Mesenchymal stem cell (in vitro differentiated cells and primary cell): ENCODE data around the gene MUC7.

ENCODE experiments used
- DNase-seq: peaks from one replicate; pipeline ENCODE4 v3.0.0-alpha.2; 2013
- H2AFZ ChIP-seq: one replicate; pipeline ENCODE4 v1.6.1; 2013; ENCODE audit warnings: low read depth, mild to moderate bottlenecking, control low read depth, inconsistent platforms, low read length, moderate library complexity
- H2AK5ac ChIP-seq: 2 replicates; pipeline ENCODE4 v1.6.1; 2013; ENCODE audit warnings: low read length, moderate library complexity, mild to moderate bottlenecking, inconsistent platforms; ENCODE audit not compliant: severe bottlenecking
- H2BK120ac ChIP-seq: one replicate; pipeline ENCODE4 v1.6.1; 2013; ENCODE audit warnings: low read depth, mild to moderate bottlenecking, inconsistent platforms, low read length, moderate library complexity
- H2BK12ac ChIP-seq, 2 experiments: one replicate each; pipeline ENCODE4 v1.6.1; 2013; ENCODE audit warnings: inconsistent platforms in 2 of 2, low read length in 2 of 2, mild to moderate bottlenecking in 2 of 2, moderate library complexity in 2 of 2, control low read depth in 1 of 2
- H2BK15ac ChIP-seq: one replicate; pipeline ENCODE4 v1.6.1; 2013; ENCODE audit warnings: mild to moderate bottlenecking, low read depth, inconsistent platforms; ENCODE audit not compliant: poor library complexity, severe bottlenecking
- H2BK5ac ChIP-seq: 2 replicates; pipeline ENCODE4 v1.6.1; 2013; ENCODE audit warnings: low read depth, mild to moderate bottlenecking, low read length, control low read depth, inconsistent platforms; ENCODE audit not compliant: poor library complexity, severe bottlenecking
- H3K14ac ChIP-seq, 2 experiments: one replicate each; pipeline ENCODE4 v1.6.1; 2013; ENCODE audit warnings: inconsistent platforms in 2 of 2, low read length in 2 of 2, control low read depth in 1 of 2, mild to moderate bottlenecking in 1 of 2, moderate library complexity in 1 of 2
- H3K18ac ChIP-seq, 2 experiments: one replicate each; pipeline ENCODE4 v1.6.1; 2013; ENCODE audit warnings: inconsistent platforms in 2 of 2, low read length in 2 of 2, control low read depth in 1 of 2, low read depth in 1 of 2, mild to moderate bottlenecking in 1 of 2
- H3K23ac ChIP-seq, 2 experiments: one replicate each; pipeline ENCODE4 v1.6.1; 2013; ENCODE audit warnings: inconsistent platforms in 2 of 2, low read length in 2 of 2, mild to moderate bottlenecking in 2 of 2, moderate library complexity in 2 of 2, control low read depth in 1 of 2
- H3K27ac ChIP-seq: 2 replicates; pipeline ENCODE4 v1.5.1; 2013; ENCODE audit warnings: mild to moderate bottlenecking, moderate library complexity, low read length, control low read depth, inconsistent platforms; ENCODE audit not compliant: poor library complexity, severe bottlenecking
- H3K27me3 ChIP-seq, 2 experiments: 2 replicates each; pipeline versions ENCODE4 v1.6.1 to v1.7.0; 2013; ENCODE audit warnings: low read length in 2 of 2, mild to moderate bottlenecking in 2 of 2, moderate library complexity in 2 of 2, control low read depth in 1 of 2, inconsistent platforms in 1 of 2; ENCODE audit not compliant: control insufficient read depth in 1 of 2, insufficient read depth in 1 of 2
- H3K36me3 ChIP-seq, 2 experiments: 2 replicates each; pipeline versions ENCODE4 v1.6.1 to v1.7.0; 2013; ENCODE audit warnings: low read length in 2 of 2, control low read depth in 1 of 2, inconsistent platforms in 1 of 2, low read depth in 1 of 2, mild to moderate bottlenecking in 1 of 2; ENCODE audit not compliant: insufficient read depth in 2 of 2, control insufficient read depth in 1 of 2
- H3K4ac ChIP-seq, 2 experiments: one replicate each; pipeline ENCODE4 v1.6.1; 2013; ENCODE audit warnings: inconsistent platforms in 2 of 2, low read length in 2 of 2, mild to moderate bottlenecking in 2 of 2, moderate library complexity in 2 of 2, control low read depth in 1 of 2, low read depth in 1 of 2
- H3K4me1 ChIP-seq: 2 replicates; pipeline ENCODE4 v1.6.1; 2013; ENCODE audit warnings: low read depth, low read length, control low read depth; ENCODE audit not compliant: control insufficient read depth, insufficient read depth
- H3K4me2 ChIP-seq: 2 replicates; pipeline ENCODE4 v1.6.1; 2013; ENCODE audit warnings: low read length, mild to moderate bottlenecking, inconsistent platforms; ENCODE audit not compliant: poor library complexity, severe bottlenecking
- H3K4me3 ChIP-seq, 2 experiments: 2 replicates each; pipeline versions ENCODE4 v1.5.1 to v1.7.0; 2013; ENCODE audit warnings: low read length in 2 of 2, mild to moderate bottlenecking in 2 of 2, control low read depth in 1 of 2, low read depth in 1 of 2; ENCODE audit not compliant: insufficient read depth in 1 of 2
- H3K79me1 ChIP-seq: replicated peaks from 2 replicates; pipeline ENCODE4 v1.6.1; 2013; ENCODE audit warnings: mild to moderate bottlenecking, control low read depth, low read length, inconsistent platforms; ENCODE audit not compliant: poor library complexity, severe bottlenecking
- H3K9ac ChIP-seq: 2 replicates; pipeline ENCODE4 v1.7.0; 2013; ENCODE audit warnings: mild to moderate bottlenecking, low read length, moderate library complexity
- H3K9me3 ChIP-seq: 2 replicates; pipeline ENCODE4 v1.7.0; 2013; ENCODE audit warnings: mild to moderate bottlenecking, low read length; ENCODE audit not compliant: control insufficient read depth
- H4K8ac ChIP-seq: one replicate; pipeline ENCODE4 v1.6.1; 2013; ENCODE audit warnings: inconsistent platforms, mild to moderate bottlenecking, low read length, moderate library complexity
- H4K91ac ChIP-seq: one replicate; pipeline ENCODE4 v1.6.1; 2013; ENCODE audit warnings: mild to moderate bottlenecking, low read length, inconsistent platforms
- WGBS: methylation state at CpG from one replicate; pipeline ENCODE4 v1.1.7; 2013; ENCODE audit warnings: mixed read lengths; 5-methylcytosine and 5-hydroxymethylcytosine counted together

MUC7 gene

DNA sequence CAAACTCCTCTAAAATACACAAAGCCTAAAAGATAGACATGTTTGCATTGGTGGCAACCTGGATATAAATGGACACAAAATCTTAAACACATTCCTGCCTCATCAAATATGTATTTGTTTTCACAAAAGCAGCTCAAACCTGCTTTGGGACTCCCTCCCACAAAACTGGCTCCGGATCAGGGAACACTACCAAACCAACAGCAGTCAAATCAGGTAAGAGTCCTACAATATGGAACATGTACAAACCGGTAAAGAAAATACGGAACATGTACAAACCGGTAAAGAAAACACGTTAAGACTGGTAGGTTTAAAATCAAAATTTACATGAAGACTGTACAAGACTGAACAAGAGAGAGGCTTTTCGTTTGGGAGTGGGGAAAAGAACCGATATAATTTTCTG is 50.6 kb downstream of the MUC7 start:
- Histone ChIP-seq H3K4me1 (no peaks in the 10 kb centered on the region), H3K27ac (no peak overlapping the region), H2BK5ac (no peak overlapping the region), H3K9me3 (no peaks in the 10 kb centered on the region), H3K27me3 (no peaks in the 10 kb centered on the region), H3K4me3 (no peak overlapping the region), H3K9ac (no peak overlapping the region), H2BK120ac (no peak overlapping the region), H4K8ac (no peak overlapping the region), H2AFZ (no peak overlapping the region), H2BK12ac (no peak overlapping the region), H3K23ac (no peak overlapping the region), H3K4ac (no peak overlapping the region), H2AK5ac (no peak overlapping the region), H3K18ac (no peak overlapping the region), H3K36me3 (no peaks in the 10 kb centered on the region), H3K14ac (no peak overlapping the region), H2BK15ac (no peak overlapping the region), H3K79me1 (no peaks in the 10 kb centered on the region), H4K91ac (no peak overlapping the region), H3K4me2 (no peak overlapping the region)
- WGBS = 85% methylated on average over 6 of the region's 7 CpGs
- DNase-seq = no peak

GRCh38 chr4:70530997-70531396 is 59.0 kb downstream of the MUC7 start:
- H2AFZ ChIP-seq = no peak overlapping the region
- no peak overlapping the region for H3K4ac ChIP-seq
- H3K9ac ChIP-seq = no peak overlapping the region
- H2BK120ac ChIP-seq = no peak overlapping the region
- no peak overlapping the region for H3K4me3 ChIP-seq
- H2BK15ac ChIP-seq = no peak overlapping the region
- no peak overlapping the region for H3K4me2 ChIP-seq
- no peak overlapping the region for H2BK12ac ChIP-seq
- no peak overlapping the region for H2BK5ac ChIP-seq
- no peak overlapping the region for H3K18ac ChIP-seq
- H4K91ac ChIP-seq = no peak overlapping the region
- H3K23ac ChIP-seq = no peak overlapping the region
- DNase-seq = no peak
- no peaks in the 10 kb centered on the region for H3K79me1 ChIP-seq
- H3K4me1 ChIP-seq = no peaks in the 10 kb centered on the region
- no peaks in the 10 kb centered on the region for H3K9me3 ChIP-seq
- H3K36me3 ChIP-seq = no peaks in the 10 kb centered on the region
- H3K14ac ChIP-seq = no peak overlapping the region
- H4K8ac ChIP-seq = no peak overlapping the region
- no peak overlapping the region for H2AK5ac ChIP-seq
- no peaks in the 10 kb centered on the region for H3K27me3 ChIP-seq
- 54% methylated on average over 4 of the region's 5 CpGs for WGBS
- no peak overlapping the region for H3K27ac ChIP-seq

GRCh38 chr4:70531981-70532380 is 60.0 kb downstream of the MUC7 start:
- no peak overlapping the region for H3K4ac ChIP-seq
- no peak overlapping the region for H4K91ac ChIP-seq
- H2BK120ac ChIP-seq = no peak overlapping the region
- no peak overlapping the region for H3K14ac ChIP-seq
- H4K8ac ChIP-seq = no peak overlapping the region
- H2BK5ac ChIP-seq = no peak overlapping the region
- no peak overlapping the region for H3K4me3 ChIP-seq
- H3K9ac ChIP-seq = no peak overlapping the region
- no peak overlapping the region for H3K23ac ChIP-seq
- no peaks in the 10 kb centered on the region for H3K36me3 ChIP-seq
- H3K4me2 ChIP-seq = no peak overlapping the region
- no peak overlapping the region for H2AFZ ChIP-seq
- no peaks in the 10 kb centered on the region for H3K9me3 ChIP-seq
- H2BK12ac ChIP-seq = no peak overlapping the region
- no peak for DNase-seq
- H3K27ac ChIP-seq = no peak overlapping the region
- H3K18ac ChIP-seq = no peak overlapping the region
- no peaks in the 10 kb centered on the region for H3K4me1 ChIP-seq
- WGBS = 72% methylated on average over 2 of the region's 2 CpGs
- no peak overlapping the region for H2BK15ac ChIP-seq
- no peaks in the 10 kb centered on the region for H3K79me1 ChIP-seq
- H3K27me3 ChIP-seq = no peaks in the 10 kb centered on the region
- no peak overlapping the region for H2AK5ac ChIP-seq
